ENCODE data around the gene COQ9.

Gene COQ9

GRCh38 chr16:57469917-57470470 is 22.7 kb downstream of the COQ9 start:
- H3K4me3 ChIP-seq (ENCODE audit: low read length) = no peak overlapping the region
- H2AFZ ChIP-seq (ENCODE audit: low read depth, low read length) = no peak overlapping the region
- no peaks in the 10 kb centered on the region for H3K9me3 ChIP-seq (ENCODE audit: low read length)
- peaks cover 68% of the 10 kb centered on the region for H3K36me3 ChIP-seq (ENCODE audit: insufficient read depth, low read length)
- H3K4me1 ChIP-seq (ENCODE audit: insufficient read depth, low read length) = no peaks in the 10 kb centered on the region
- no peaks in the 10 kb centered on the region for H3K27me3 ChIP-seq (ENCODE audit: insufficient read depth, low read length)

- Histone ChIP-seq H3K9me3 (ENCODE audit: low read length) (no peaks in the 10 kb centered on the region), H2AFZ (ENCODE audit: low read depth, low read length) (no peak overlapping the region), H3K36me3 (ENCODE audit: insufficient read depth, low read length) (peaks cover 61% of the 10 kb centered on the region), H3K4me3 (ENCODE audit: low read length) (no peak overlapping the region), H3K27me3 (ENCODE audit: insufficient read depth, low read length) (no peaks in the 10 kb centered on the region), H3K4me1 (ENCODE audit: insufficient read depth, low read length) (no peaks in the 10 kb centered on the region)
These were observed 23.4 kb downstream of the COQ9 start for GRCh38 chr16:57470711-57471110.

GRCh38 chr16:57471209-57471608 is 23.9 kb downstream of the COQ9 start:
- no peak overlapping the region for H3K4me3 ChIP-seq (ENCODE audit: low read length)
- H3K27me3 ChIP-seq (ENCODE audit: insufficient read depth, low read length) = no peaks in the 10 kb centered on the region
- H3K9me3 ChIP-seq (ENCODE audit: low read length) = no peaks in the 10 kb centered on the region
- H3K4me1 ChIP-seq (ENCODE audit: insufficient read depth, low read length) = no peaks in the 10 kb centered on the region
- no peak overlapping the region for H2AFZ ChIP-seq (ENCODE audit: low read depth, low read length)
- peaks cover 56% of the 10 kb centered on the region for H3K36me3 ChIP-seq (ENCODE audit: insufficient read depth, low read length)

GRCh38 chr16:57471852-57472664 is 24.8 kb downstream of the COQ9 start:
- H3K36me3 ChIP-seq (ENCODE audit: insufficient read depth, low read length) = peaks cover 49% of the 10 kb centered on the region
- H3K9me3 ChIP-seq (ENCODE audit: low read length) = no peaks in the 10 kb centered on the region
- no peak overlapping the region for H3K4me3 ChIP-seq (ENCODE audit: low read length)
- no peaks in the 10 kb centered on the region for H3K27me3 ChIP-seq (ENCODE audit: insufficient read depth, low read length)
- peaks cover 6% of the 10 kb centered on the region for H3K4me1 ChIP-seq (ENCODE audit: insufficient read depth, low read length)
- no peak overlapping the region for H2AFZ ChIP-seq (ENCODE audit: low read depth, low read length)

- H3K4me1 ChIP-seq (ENCODE audit: insufficient read depth, low read length) = peaks cover 12% of the 10 kb centered on the region
- no peaks in the 10 kb centered on the region for H3K27me3 ChIP-seq (ENCODE audit: insufficient read depth, low read length)
- H3K4me3 ChIP-seq (ENCODE audit: low read length) = no peak overlapping the region
- H3K36me3 ChIP-seq (ENCODE audit: insufficient read depth, low read length) = peaks cover 45% of the 10 kb centered on the region
- no peaks in the 10 kb centered on the region for H3K9me3 ChIP-seq (ENCODE audit: low read length)
- H2AFZ ChIP-seq (ENCODE audit: low read depth, low read length) = no peak overlapping the region
These were observed 25.4 kb downstream of the COQ9 start for GRCh38 chr16:57472665-57473060.

GRCh38 chr16:57473176-57473840 is 26.0 kb downstream of the COQ9 start:
- no peaks in the 10 kb centered on the region for H3K9me3 ChIP-seq (ENCODE audit: low read length)
- peaks cover 40% of the 10 kb centered on the region for H3K36me3 ChIP-seq (ENCODE audit: insufficient read depth, low read length)
- peaks cover 18% of the 10 kb centered on the region for H3K4me1 ChIP-seq (ENCODE audit: insufficient read depth, low read length)
- H3K4me3 ChIP-seq (ENCODE audit: low read length) = no peak overlapping the region
- no peak overlapping the region for H2AFZ ChIP-seq (ENCODE audit: low read depth, low read length)
- H3K27me3 ChIP-seq (ENCODE audit: insufficient read depth, low read length) = no peaks in the 10 kb centered on the region

GRCh38 chr16:57473906-57474305 is 26.6 kb downstream of the COQ9 start:
- Histone ChIP-seq H3K36me3 (ENCODE audit: insufficient read depth, low read length) (peaks cover 35% of the 10 kb centered on the region), H3K9me3 (ENCODE audit: low read length) (no peaks in the 10 kb centered on the region), H3K4me3 (ENCODE audit: low read length) (no peak overlapping the region), H2AFZ (ENCODE audit: low read depth, low read length) (no peak overlapping the region), H3K4me1 (ENCODE audit: insufficient read depth, low read length) (peaks cover 23% of the 10 kb centered on the region), H3K27me3 (ENCODE audit: insufficient read depth, low read length) (no peaks in the 10 kb centered on the region)

GRCh38 chr16:57474671-57475661 is 27.7 kb downstream of the COQ9 start:
- Histone ChIP-seq H3K4me1 (ENCODE audit: insufficient read depth, low read length) (peaks cover 31% of the 10 kb centered on the region), H3K9me3 (ENCODE audit: low read length) (no peaks in the 10 kb centered on the region), H3K4me3 (ENCODE audit: low read length) (no peak overlapping the region), H3K36me3 (ENCODE audit: insufficient read depth, low read length) (peaks cover 25% of the 10 kb centered on the region), H2AFZ (ENCODE audit: low read depth, low read length) (no peak overlapping the region), H3K27me3 (ENCODE audit: insufficient read depth, low read length) (peaks cover 4% of the 10 kb centered on the region)

GRCh38 chr16:57475711-57476339 is 28.5 kb downstream of the COQ9 start:
- peaks cover 17% of the 10 kb centered on the region for H3K36me3 ChIP-seq (ENCODE audit: insufficient read depth, low read length)
- H3K9me3 ChIP-seq (ENCODE audit: low read length) = no peaks in the 10 kb centered on the region
- no peak overlapping the region for H3K4me3 ChIP-seq (ENCODE audit: low read length)
- H2AFZ ChIP-seq (ENCODE audit: low read depth, low read length) = no peak overlapping the region
- H3K27me3 ChIP-seq (ENCODE audit: insufficient read depth, low read length) = peaks cover 4% of the 10 kb centered on the region
- peaks cover 36% of the 10 kb centered on the region for H3K4me1 ChIP-seq (ENCODE audit: insufficient read depth, low read length)

- H3K9me3 ChIP-seq (ENCODE audit: low read length) = no peaks in the 10 kb centered on the region
- H3K36me3 ChIP-seq (ENCODE audit: insufficient read depth, low read length) = peaks cover 9% of the 10 kb centered on the region
- H3K4me3 ChIP-seq (ENCODE audit: low read length) = no peak overlapping the region
- H3K27me3 ChIP-seq (ENCODE audit: insufficient read depth, low read length) = peaks cover 4% of the 10 kb centered on the region
- H2AFZ ChIP-seq (ENCODE audit: low read depth, low read length) = no peak overlapping the region
- H3K4me1 ChIP-seq (ENCODE audit: insufficient read depth, low read length) = peaks cover 36% of the 10 kb centered on the region
These were observed 29.5 kb downstream of the COQ9 start for GRCh38 chr16:57476546-57477410.

GRCh38 chr16:57477531-57478202 is 30.4 kb downstream of the COQ9 start:
- H3K4me1 ChIP-seq (ENCODE audit: insufficient read depth, low read length) = peaks cover 36% of the 10 kb centered on the region
- H3K27me3 ChIP-seq (ENCODE audit: insufficient read depth, low read length) = peaks cover 4% of the 10 kb centered on the region
- H3K36me3 ChIP-seq (ENCODE audit: insufficient read depth, low read length) = peaks cover 2% of the 10 kb centered on the region
- H2AFZ ChIP-seq (ENCODE audit: low read depth, low read length) = no peak overlapping the region
- H3K9me3 ChIP-seq (ENCODE audit: low read length) = no peaks in the 10 kb centered on the region
- no peak overlapping the region for H3K4me3 ChIP-seq (ENCODE audit: low read length)

Measured in neuron (in vitro differentiated cells).